Muscle layer of colon (tissue), 2 donors: Measurements from ENCODE around the gene CBARP.
A peak's percentile ranks its signal among the peaks of the same experiment; 100 is the strongest.

ENCODE experiments used
- H3K27ac ChIP-seq: one replicate; pipeline ENCODE4 v1.7.0; 2013; ENCODE audit warnings: low read depth, mild to moderate bottlenecking, low read length, moderate library complexity
- H3K27me3 ChIP-seq, 2 donors: one replicate each; pipeline ENCODE4 v1.7.0; 2013; ENCODE audit warnings: low read length in 2 of 2, mild to moderate bottlenecking in 2 of 2; ENCODE audit not compliant: insufficient read depth in 2 of 2, control insufficient read depth in 1 of 2
- H3K36me3 ChIP-seq: one replicate; pipeline ENCODE4 v1.7.0; 2013; ENCODE audit warnings: mild to moderate bottlenecking, low read length; ENCODE audit not compliant: insufficient read depth
- H3K4me1 ChIP-seq: one replicate; pipeline ENCODE4 v1.7.0; 2013; ENCODE audit warnings: mild to moderate bottlenecking, low read length; ENCODE audit not compliant: insufficient read depth
- H3K4me3 ChIP-seq, 2 donors: one replicate each; pipeline ENCODE4 v1.7.0; 2013; ENCODE audit warnings: low read length in 2 of 2, low read depth in 1 of 2, mild to moderate bottlenecking in 1 of 2, moderate library complexity in 1 of 2
- H3K9ac ChIP-seq: one replicate; pipeline ENCODE4 v1.7.0; 2013; ENCODE audit warnings: low read length
- H3K9me3 ChIP-seq: one replicate; pipeline ENCODE4 v1.7.0; 2013; ENCODE audit warnings: mild to moderate bottlenecking, low read length
- donor health status: abdominal sarcoma.
- donor health status: Adenocarcinoma of cecum.

The CBARP gene

DNA sequence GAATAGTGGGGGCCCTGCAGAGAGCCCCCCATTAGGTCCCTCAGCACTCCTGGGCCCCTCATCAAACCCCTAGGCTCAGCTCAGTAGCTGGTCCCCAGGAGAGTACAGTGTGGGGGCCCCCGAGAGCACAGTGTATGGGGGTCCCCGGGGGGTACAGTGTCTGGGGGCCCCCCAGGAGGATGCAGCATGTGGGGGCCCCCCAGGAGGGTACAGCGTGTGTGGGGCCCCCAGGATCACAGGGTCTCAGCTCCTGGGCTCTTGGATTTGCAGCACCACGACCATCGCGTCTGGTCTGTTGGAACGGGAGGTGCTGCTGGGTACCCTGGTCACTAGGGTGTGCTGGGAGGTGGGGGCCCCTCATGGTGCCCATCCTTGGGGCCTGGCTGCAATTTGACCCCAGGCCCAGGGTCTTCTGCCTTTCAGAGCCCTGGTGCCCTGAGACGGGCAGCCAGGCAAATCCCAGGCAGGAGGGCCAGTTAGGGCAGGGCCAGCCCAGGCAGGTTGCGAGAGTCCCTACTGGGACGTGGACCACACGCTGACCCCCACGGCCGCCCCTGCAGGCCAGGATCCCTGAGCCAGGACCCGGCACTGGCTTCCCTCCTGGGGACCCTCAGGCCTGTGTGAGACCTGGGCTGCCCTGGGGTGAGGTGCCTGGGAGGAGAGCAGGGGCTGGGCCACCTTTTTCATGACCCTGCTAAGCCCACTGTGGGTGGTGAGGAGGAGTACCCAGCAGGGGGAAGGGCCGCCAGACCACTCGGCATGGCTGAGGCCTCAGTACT is 13.6 kb downstream of the CBARP start:
- Histone ChIP-seq H3K36me3 (peaks cover 28% of the 10 kb centered on the region), H3K9ac (no peak overlapping the region), H3K4me3 (no peak overlapping the region), H3K9me3 (no peaks in the 10 kb centered on the region), H3K4me1 (peaks cover 7% of the 10 kb centered on the region), H3K27ac (no peak overlapping the region), H3K27me3 (no peaks in the 10 kb centered on the region)

GRCh38 chr19:1223018-1223855 is 14.6 kb downstream of the CBARP start:
- H3K27me3 ChIP-seq: no peaks in the 10 kb centered on the region
- H3K4me1 ChIP-seq: peaks cover 14% of the 10 kb centered on the region
- peaks cover 28% of the 10 kb centered on the region for H3K36me3 ChIP-seq
- no peak overlapping the region for H3K27ac ChIP-seq
- H3K9me3 ChIP-seq: no peaks in the 10 kb centered on the region
- H3K9ac ChIP-seq: no peak overlapping the region
- H3K4me3 ChIP-seq: no peak overlapping the region

- Histone ChIP-seq H3K36me3 (peaks cover 28% of the 10 kb centered on the region), H3K9ac (no peak overlapping the region), H3K9me3 (no peaks in the 10 kb centered on the region), H3K27ac (peak overlapping the region; percentile 72), H3K4me1 (peaks cover 23% of the 10 kb centered on the region), H3K27me3 (no peaks in the 10 kb centered on the region), H3K4me3 (no peak overlapping the region)
These were observed 15.4 kb downstream of the CBARP start for GRCh38 chr19:1222394-1222793.

- Histone ChIP-seq H3K27me3 (no peaks in the 10 kb centered on the region), H3K4me3 (no peak overlapping the region), H3K9me3 (no peaks in the 10 kb centered on the region), H3K9ac (no peak overlapping the region), H3K27ac (peak overlapping the region; percentile 72), H3K4me1 (peaks cover 28% of the 10 kb centered on the region), H3K36me3 (peaks cover 28% of the 10 kb centered on the region)
These were observed 15.9 kb downstream of the CBARP start for GRCh38 chr19:1221904-1222255.

DNA sequence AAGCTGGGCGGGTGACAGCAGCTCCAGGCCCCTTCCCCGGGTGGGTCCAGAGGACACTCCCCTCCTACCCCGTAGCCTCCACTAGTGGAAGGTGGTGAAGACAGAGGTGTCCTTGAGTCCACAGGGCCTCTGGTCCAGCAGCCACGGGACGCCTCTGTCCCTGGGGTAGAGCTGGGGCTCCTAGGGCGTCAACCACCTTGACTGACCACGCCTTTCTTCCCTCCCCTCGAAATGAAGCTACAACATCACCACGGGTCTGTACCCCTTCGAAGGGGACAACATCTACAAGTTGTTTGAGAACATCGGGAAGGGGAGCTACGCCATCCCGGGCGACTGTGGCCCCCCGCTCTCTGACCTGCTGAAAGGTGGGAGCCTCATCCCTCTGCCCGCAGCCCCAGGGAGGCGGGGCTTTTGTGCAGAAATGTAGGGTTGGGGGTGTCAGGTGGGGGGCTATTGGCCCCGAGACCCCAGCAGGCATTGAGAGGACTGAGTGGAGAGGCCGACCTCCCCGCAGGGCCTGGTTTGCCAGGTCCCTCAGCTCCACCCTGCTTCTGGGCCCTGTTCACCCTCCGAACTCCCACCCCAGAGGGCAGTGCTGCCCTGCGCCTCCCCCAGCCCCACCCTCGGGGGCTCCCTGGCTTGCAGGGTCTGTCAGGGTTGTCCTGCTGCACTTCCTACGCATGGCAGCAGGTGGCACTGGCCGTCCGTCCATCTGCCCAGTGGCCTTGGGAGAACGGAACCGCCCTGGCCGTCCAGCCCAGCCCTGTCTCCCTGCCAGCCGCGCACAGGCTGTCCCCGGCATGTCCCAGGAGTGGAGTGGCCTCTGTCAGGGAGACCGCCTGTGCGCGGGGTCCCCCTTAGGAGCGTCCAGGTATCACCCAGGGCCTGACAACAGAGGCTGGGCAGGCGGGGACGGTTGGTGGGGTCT is 16.6 kb downstream of the CBARP start:
- Histone ChIP-seq H3K9ac (no peak overlapping the region), H3K4me3 (no peak overlapping the region), H3K27ac (peak overlapping the region; percentile 72), H3K9me3 (no peaks in the 10 kb centered on the region), H3K27me3 (no peaks in the 10 kb centered on the region), H3K36me3 (peaks cover 28% of the 10 kb centered on the region), H3K4me1 (peaks cover 34% of the 10 kb centered on the region)

GRCh38 chr19:1220477-1220930 is 17.3 kb downstream of the CBARP start:
- Histone ChIP-seq H3K27ac (no peak overlapping the region), H3K36me3 (peaks cover 28% of the 10 kb centered on the region), H3K9ac (no peak overlapping the region), H3K27me3 (no peaks in the 10 kb centered on the region), H3K4me1 (peaks cover 41% of the 10 kb centered on the region), H3K4me3 (no peak overlapping the region), H3K9me3 (no peaks in the 10 kb centered on the region)

GRCh38 chr19:1219786-1220476 is 17.9 kb downstream of the CBARP start:
- Histone ChIP-seq H3K27me3 (no peaks in the 10 kb centered on the region), H3K9ac (no peak overlapping the region), H3K36me3 (peaks cover 28% of the 10 kb centered on the region), H3K4me1 (peaks cover 47% of the 10 kb centered on the region), H3K9me3 (no peaks in the 10 kb centered on the region), H3K4me3 (no peak overlapping the region), H3K27ac (no peak overlapping the region)

- no peaks in the 10 kb centered on the region for H3K9me3 ChIP-seq
- no peaks in the 10 kb centered on the region for H3K27me3 ChIP-seq
- H3K27ac ChIP-seq: peak overlapping the region; percentile 35
- no peak overlapping the region for H3K4me3 ChIP-seq
- peaks cover 28% of the 10 kb centered on the region for H3K36me3 ChIP-seq
- no peak overlapping the region for H3K9ac ChIP-seq
- peaks cover 56% of the 10 kb centered on the region for H3K4me1 ChIP-seq
These were observed 18.8 kb downstream of the CBARP start for GRCh38 chr19:1218751-1219567.

- Histone ChIP-seq H3K27ac (peak overlapping the region; percentile 21), H3K9me3 (no peaks in the 10 kb centered on the region), H3K4me1 (peaks cover 59% of the 10 kb centered on the region), H3K4me3 (no peak overlapping the region), H3K36me3 (peaks cover 16% of the 10 kb centered on the region), H3K9ac (no peak overlapping the region), H3K27me3 (no peaks in the 10 kb centered on the region)
These were observed 20.4 kb downstream of the CBARP start for GRCh38 chr19:1217366-1217765.

- Histone ChIP-seq H3K9me3 (no peaks in the 10 kb centered on the region), H3K4me1 (peaks cover 59% of the 10 kb centered on the region), H3K9ac (no peak overlapping the region), H3K27me3 (no peaks in the 10 kb centered on the region), H3K27ac (no peak overlapping the region), H3K4me3 (no peak overlapping the region), H3K36me3 (peaks cover 15% of the 10 kb centered on the region)
These were observed 21.0 kb downstream of the CBARP start for GRCh38 chr19:1216756-1217155.
